H1 (cell line): ENCODE data around the gene RPL28. TPM values are rescaled to one million over a fixed set of nuclear protein-coding genes. Genes with fewer than 3 reads are reported as not detected.

Source experiments
- ASH2L ChIP-seq: fragments of 200-600, 300-600 bp; sonication (generic); IDR thresholded peaks from one replicate; pipeline ENCODE4 v1.7.1; 2017; ENCODE audit warnings: low read length
- BCL11A ChIP-seq, 2 experiments: IDR thresholded peaks; one replicate each; pipeline ENCODE4 v1.6.1; 2011; ENCODE audit warnings: low read depth in 2 of 2, low read length in 2 of 2, mild to moderate bottlenecking in 2 of 2
- CHD1 ChIP-seq: IDR thresholded peaks from 2 replicates; pipeline ENCODE4 v1.6.1; 2012; ENCODE audit warnings: low read depth, low read length, improper control_type of control experiment
- FOSL1 ChIP-seq: IDR thresholded peaks from 2 replicates; pipeline ENCODE4 v1.6.1; 2011; ENCODE audit warnings: mild to moderate bottlenecking, low read depth, low read length, moderate library complexity; ENCODE audit not compliant: insufficient read depth
- MAFK ChIP-seq: IDR thresholded peaks from 2 replicates; pipeline ENCODE4 v1.6.1; 2012; ENCODE audit warnings: low read depth, mild to moderate bottlenecking, improper control_type of control experiment, low read length
- POU5F1 ChIP-seq: IDR thresholded peaks from 2 replicates; pipeline ENCODE4 v1.6.1; 2011; ENCODE audit warnings: low read depth, mild to moderate bottlenecking, low read length, moderate library complexity
- RAD21 ChIP-seq, 2 experiments: IDR thresholded peaks in 1 of 2; conservative IDR thresholded peaks in 1 of 2; 2 replicates each; pipeline ENCODE4 v1.6.1; 2011; ENCODE audit warnings: low read depth in 2 of 2, low read length in 2 of 2, improper control_type of control experiment in 1 of 2, inconsistent platforms in 1 of 2, mild to moderate bottlenecking in 1 of 2, moderate library complexity in 1 of 2
- RFX5 ChIP-seq: IDR thresholded peaks from 2 replicates; pipeline ENCODE4 v1.6.1; 2011; ENCODE audit warnings: low read depth, low read length, improper control_type of control experiment, borderline replicate concordance
- SIN3A ChIP-seq, 2 experiments: IDR thresholded peaks in 1 of 2; conservative IDR thresholded peaks in 1 of 2; 2 replicates each; pipeline ENCODE4 v1.6.1; 2011 to 2012; ENCODE audit warnings: low read length in 2 of 2, improper control_type of control experiment in 1 of 2, low read depth in 1 of 2, mild to moderate bottlenecking in 1 of 2
- SIRT6 ChIP-seq: IDR thresholded peaks from one replicate; pipeline ENCODE4 v1.7.1; 2012; ENCODE audit warnings: low read length, inconsistent platforms
- SP1 ChIP-seq: IDR thresholded peaks from 2 replicates; pipeline ENCODE4 v1.6.1; 2011; ENCODE audit warnings: low read depth, low read length
- SP4 ChIP-seq: IDR thresholded peaks from 2 replicates; pipeline ENCODE4 v1.6.1; 2012; ENCODE audit warnings: low read length, inconsistent platforms
- SUZ12 ChIP-seq: fragments of 200-600 bp; sonication (generic); IDR thresholded peaks from 2 replicates; pipeline ENCODE4 v1.6.1; 2012; ENCODE audit warnings: mild to moderate bottlenecking, inconsistent platforms, low read length, moderate library complexity, mixed read lengths
- TAF7 ChIP-seq: optimal IDR thresholded peaks from 2 replicates; pipeline ENCODE3; 2011; ENCODE audit warnings: low read depth, mild to moderate bottlenecking, inconsistent platforms, low read length, moderate library complexity, borderline replicate concordance
- TBP ChIP-seq: IDR thresholded peaks from 2 replicates; pipeline ENCODE4 v1.6.1; 2011; ENCODE audit warnings: low read depth, low read length, improper control_type of control experiment
- ZNF274 ChIP-seq: IDR thresholded peaks from 2 replicates; pipeline ENCODE4 v1.7.0; 2012; ENCODE audit warnings: low read length, borderline replicate concordance; ENCODE audit errors: extremely low read depth
- polyA plus RNA-seq, 7 experiments: library from polyadenylated mRNA; depleted of rRNA in 3 of 7; stranded (reverse) in 5 of 7; unstranded in 2 of 7; fragments of >200 nt in 5 of 7; fragments of 200-250 nt in 2 of 7; gene quantifications; 1 replicate in 5 of 7; 2 replicates in 1 of 7; 4 replicates in 1 of 7; pipeline versions ENCODE4 v1.2.1 to v1.2.3, GENCODE V29; 2011 to 2013; ENCODE audit warnings: missing spikeins in 2 of 7, mixed read lengths in 2 of 7
- total RNA-seq: library from RNA; stranded (reverse); fragmentation: NEBNext Ultra II Directional; extraction: Animal tissue kit (Norgen Biotek cat#: 25700); gene quantifications from 2 replicates; pipeline ENCODE4 v1.2.1, GENCODE V29; 2021

RPL28 gene
- total and polyA plus RNA-seq, 2 of the 8 experiments (the other 6 are each of a cell fraction or from before 2014, with no cell fraction given) = 2,123 to 8,402 TPM

DNA sequence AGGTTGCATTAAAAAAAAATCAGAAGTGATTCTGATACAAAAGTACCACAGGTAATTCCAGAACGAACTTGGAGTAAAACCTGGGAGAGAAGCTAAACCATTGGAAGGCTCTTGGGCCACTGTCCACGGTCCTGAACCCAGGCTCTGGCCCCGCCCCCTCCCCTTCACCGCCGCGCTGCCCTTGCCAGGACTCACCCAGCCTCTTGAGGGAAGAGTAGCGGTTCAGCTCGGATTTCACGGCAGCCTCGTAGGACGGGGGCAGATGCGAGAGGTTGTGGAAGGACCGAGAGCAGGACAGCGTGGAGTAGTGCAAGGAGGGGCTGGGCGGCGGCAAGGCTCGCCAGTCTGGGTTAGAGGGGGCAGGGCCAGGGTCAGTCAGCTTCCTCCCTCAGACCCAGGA lies 51.7 kb downstream of the RPL28 start (continued):
- no peak for TF ChIP-seq ASH2L
- peak; percentile 8 to 15; a peak in 2 of 4 replicates for TF ChIP-seq RAD21 (IDR thresholded peaks at IDR 0.05 in 1 of 2, conservative IDR thresholded peaks at IDR 0.05 in 1 of 2; ENCODE audit: low read depth in 2 of 2, low read length in 2 of 2)
- no peak for TF ChIP-seq BCL11A (IDR thresholded peaks at IDR 0.05; ENCODE audit: low read depth in 2 of 2, low read length in 2 of 2)
- no peak for TF ChIP-seq SIRT6
- no peak for TF ChIP-seq ZNF274
- TF ChIP-seq SIN3A (conservative IDR thresholded peaks at IDR 0.05 in 1 of 2, IDR thresholded peaks at IDR 0.05 in 1 of 2; ENCODE audit: low read depth in 1 of 2, low read length in 2 of 2) = peak; percentile 90 to 91; a peak in 3 of 4 replicates
- TF ChIP-seq SP4 = peak; percentile 60; the same call in 1 of the 2 replicates
- no peak for TF ChIP-seq TAF7
- TF ChIP-seq POU5F1 = no peak
- TF ChIP-seq FOSL1 = no peak
- TF ChIP-seq RFX5 = no peak
- no peak for TF ChIP-seq TBP
- no peak for TF ChIP-seq SUZ12
- no peak for TF ChIP-seq CHD1
- TF ChIP-seq MAFK = no peak
- peak; percentile 75 for TF ChIP-seq SP1
